GOT3 (cell line): ENCODE data around the gene CDC37L1.
"Not testable (repeated sequence)": the region's sequence is repeated elsewhere in the genome, so short reads cannot be mapped to it uniquely, and the experiment has no call there.

ENCODE experiments used
- DNase-seq: peaks from one replicate; lab custom pipeline; 2025; ENCODE audit warnings: mixed read lengths; lab: John Stamatoyannopoulos, UW

Gene CDC37L1

DNA sequence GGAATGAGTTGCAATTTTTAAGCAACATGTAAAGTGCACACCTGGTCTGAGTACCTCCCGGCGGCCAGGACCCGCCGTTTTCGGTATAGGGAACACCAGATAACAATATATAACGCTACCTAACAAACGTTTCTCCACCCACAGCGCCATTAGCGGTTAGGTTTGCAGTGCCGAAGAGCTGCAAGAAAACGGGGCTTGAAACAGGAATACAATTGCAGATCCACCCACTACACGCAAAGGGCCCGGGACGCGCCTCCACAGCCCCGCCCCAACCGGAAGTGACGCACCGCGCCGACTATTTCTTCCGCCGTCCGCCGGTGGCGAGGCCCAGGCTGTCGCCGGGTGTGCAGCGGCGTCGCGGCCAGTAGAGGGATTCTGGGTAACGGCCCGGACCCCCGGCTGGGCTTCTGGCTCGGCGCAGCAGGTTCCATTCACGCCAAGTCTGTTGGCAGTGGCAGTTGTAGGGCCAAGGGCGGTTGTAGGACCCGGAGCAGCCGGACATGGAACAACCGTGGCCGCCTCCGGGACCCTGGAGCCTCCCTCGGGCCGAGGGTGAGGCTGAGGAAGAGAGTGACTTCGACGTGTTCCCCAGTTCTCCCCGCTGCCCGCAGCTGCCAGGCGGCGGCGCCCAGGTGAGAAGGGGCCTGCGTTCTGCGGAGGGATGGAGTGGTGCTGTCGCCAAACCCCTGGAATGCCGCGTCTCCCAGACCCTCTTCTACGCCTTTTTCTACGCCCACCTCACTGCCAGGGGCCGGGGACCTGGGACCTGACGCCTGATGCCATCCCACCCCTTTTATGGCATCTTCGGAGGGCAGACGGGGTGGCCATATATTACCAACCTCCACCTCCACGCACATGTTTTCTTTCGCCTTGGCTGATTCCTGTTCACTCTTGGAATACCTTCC, at the start of gene CDC37L1:
TSS of gene CDC37L1 (plus strand) at position 302 of the 905 bp plus-strand sequence. CDS start at position 501, 199 bp downstream.
- DNase-seq, result peak; percentile 86

DNA sequence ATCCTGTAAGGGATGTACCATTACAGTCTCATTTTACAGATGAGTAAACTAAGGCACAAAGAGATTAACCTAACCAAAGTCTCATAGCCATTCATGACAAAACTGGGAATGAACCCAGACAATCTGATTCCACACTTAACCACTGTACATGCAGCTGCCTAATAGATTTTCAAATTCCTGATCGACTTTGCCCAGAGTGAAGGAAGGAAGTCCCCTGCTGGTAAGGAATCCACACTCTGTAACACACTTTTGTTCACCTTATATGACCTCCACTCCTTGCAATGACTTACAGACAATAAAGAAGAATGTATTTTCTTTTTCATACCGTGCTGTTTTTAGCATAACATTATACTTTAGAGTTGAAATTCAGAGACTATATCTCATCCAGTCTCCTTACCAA, 48.5 kb upstream of the CDC37L1 start:
- DNase-seq, result no peak

DNA sequence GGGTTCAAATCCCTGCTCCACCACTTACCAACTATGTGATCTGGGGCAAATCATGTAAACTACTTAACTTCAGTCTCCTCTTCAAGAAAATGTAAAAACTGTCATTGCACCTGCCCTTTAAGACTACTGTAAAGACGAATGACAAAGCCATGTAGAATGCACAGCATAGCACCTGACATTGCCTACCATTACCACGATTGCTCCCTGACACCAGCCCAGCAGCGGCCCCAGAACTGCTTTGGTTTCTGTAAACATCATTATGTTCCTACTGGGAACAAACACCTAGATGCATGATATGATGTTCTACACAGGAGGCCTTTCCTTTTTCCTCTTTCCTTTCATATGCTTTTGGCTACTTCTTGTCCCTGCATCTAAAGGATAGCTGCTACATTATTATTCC, 40.4 kb upstream of the CDC37L1 start:
- no peak for DNase-seq

DNA sequence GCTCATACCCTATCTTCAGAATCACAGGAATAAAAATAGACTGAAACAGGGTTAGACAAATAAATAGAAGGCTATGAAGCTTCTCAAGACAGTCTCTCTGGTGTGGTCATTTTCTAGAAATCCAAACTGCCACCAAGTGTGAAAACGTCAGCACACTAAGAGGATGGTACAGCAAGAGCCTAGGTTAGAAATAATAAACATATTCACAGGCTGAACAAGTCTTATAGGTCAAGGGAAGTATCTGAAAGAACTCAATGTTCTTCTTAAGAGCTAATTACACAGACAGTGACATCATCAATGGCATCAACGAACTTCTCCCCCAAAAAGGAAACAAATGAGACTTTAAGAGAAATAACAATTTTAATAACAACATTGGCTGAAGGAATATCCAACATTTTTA, 39.9 kb upstream of the CDC37L1 start:
- no peak for DNase-seq

DNA sequence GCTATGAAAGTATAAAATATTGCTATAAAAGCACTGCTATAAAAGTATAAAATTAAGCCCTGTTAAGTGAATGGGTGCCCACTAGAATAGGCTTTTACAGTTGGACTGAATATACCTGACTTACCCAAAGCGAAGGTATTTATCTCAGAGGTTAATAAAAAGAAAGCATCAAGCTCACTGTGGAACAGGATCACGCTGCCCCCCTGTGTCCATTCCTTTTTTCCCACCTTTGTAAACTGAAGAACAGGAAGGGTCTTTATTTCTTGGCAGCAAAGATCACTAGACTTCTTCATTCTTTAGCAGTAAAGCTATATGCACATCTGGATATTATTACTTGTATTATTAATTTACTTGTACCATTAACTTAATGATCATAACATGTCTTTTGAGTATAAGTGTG, 39.3 kb upstream of the CDC37L1 start:
- no peak for DNase-seq

DNA sequence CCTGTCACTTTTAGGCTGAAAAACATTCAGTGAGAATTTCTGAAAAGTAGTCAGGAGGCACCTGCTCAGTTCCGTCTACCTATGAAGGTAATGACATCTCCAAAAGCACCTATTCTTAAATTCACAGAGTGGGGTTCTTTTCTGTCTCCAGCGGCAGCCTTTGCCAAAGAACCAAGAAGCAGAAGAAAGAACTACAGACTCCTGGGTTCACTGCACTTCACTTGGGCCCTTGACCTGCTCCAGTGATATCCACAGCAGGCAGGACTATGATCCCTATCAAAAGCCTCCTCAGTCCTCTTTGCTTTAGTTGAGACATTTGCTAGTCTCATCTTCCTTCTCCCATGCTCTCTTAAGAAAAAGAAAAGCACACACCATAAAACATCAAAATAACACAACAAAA, 37.0 kb upstream of the CDC37L1 start:
- DNase-seq, result no peak

DNA sequence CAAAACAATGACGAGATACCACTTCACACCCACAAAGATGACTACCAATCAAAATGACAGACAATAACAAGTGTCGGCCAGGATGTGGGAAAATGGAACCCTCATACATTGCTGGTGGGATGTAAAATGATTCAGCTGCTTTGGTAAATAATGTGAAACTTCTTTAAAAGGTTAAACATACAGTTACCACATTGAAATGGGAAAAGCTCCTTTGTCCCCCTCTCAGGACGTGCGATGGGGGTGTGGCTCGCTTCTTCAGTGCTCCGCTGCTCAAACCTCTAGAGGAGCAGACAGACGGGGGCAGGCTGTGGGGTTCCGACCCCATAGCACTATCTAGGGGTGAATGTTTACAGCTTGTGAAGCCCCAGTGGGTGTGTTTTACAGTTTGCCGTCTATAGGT, 25.3 kb upstream of the CDC37L1 start:
- no peak for DNase-seq

DNA sequence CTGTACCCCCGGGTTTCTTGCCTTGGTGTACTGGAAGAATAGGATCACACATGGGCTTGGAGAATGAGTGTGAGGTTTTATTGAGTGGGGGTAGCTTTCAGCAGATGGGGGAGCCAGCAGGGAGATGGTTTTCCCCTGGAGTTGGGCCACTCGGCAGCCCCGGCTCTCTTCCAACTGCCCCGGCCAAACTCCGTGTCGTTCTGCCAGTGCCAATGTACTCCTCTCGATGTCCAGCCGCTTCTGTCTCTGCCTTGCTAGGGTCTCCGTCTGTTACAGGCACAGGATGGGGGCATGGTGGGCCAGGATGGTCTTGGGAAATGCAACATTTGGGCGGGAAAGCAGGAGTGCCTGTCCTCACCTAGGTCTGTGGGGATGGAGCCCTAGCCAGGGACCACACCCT, 24.8 kb upstream of the CDC37L1 start:
- no peak for DNase-seq

DNA sequence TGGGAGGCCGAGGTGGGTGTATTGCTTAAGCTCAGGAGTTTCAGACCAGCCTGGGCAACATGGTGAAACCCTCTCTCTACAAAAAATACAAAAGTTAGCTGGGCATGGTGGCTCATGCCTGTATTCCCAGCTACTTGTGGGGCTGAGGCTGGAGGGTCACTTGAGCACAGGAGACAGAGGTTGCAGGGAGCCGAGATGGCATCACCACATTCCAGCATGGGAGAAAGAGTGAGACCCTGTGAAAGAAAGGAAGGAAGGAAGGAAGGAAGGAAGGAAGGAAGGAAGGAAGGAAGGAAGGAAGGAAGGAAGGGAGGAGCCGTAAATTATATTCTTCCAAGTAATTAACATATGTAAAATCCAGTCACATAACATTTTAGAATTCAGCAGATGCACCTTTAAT, 23.2 kb upstream of the CDC37L1 start:
- not testable (repeated sequence) for DNase-seq

DNA sequence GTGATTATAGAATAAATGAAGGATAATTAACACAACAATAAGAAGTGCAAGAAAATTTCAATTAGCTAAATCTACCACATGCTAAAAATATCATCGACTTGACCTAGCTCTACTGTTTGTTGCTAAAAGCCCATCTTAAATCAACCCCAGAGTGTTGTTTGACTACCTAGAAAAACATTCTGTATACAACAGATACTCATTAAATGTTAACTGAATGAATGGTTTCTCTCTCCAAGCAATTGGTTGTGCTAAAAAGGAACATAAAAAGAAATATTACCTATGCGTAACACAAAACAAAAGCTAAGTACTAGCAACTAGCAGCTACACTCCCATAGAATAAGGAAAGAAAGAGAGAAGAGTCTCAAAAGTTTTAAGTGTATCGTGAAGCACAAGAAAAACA, 22.7 kb upstream of the CDC37L1 start:
- DNase-seq, result no peak

DNA sequence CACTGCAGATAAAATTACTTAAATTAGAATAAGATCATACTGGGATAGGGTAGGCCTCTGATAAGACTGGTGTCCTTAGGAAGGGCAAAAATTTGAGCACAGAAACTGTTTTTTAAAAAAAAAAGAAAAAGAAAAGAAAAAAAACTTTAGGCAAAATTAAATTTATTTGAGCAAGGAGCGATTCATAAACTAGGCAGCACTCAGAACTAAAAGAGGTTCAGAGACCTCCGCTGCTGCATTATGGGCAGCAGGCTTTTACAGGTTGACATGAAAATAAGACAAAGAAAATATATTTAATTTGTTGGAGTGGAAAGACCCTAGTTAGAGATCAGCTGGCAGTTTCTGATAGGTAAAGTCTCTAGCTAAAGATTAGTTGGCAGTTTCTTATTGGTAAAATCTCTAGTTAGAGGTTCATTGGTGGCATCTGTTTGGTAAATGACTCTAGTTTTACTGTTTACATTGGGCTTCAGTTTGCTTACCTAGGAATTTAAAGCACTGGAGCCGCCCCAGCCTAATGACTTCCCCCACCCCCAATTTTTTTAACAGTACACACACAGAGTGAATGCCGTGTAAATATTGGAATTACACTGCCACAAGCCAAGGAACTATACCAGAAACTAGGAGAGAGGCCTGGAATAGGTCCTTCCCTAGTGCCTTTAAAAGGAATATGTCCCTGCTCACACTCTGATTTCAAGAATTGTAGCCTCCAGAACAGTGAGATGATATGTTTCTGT, 21.8 kb upstream of the CDC37L1 start:
- DNase-seq, result no peak

DNA sequence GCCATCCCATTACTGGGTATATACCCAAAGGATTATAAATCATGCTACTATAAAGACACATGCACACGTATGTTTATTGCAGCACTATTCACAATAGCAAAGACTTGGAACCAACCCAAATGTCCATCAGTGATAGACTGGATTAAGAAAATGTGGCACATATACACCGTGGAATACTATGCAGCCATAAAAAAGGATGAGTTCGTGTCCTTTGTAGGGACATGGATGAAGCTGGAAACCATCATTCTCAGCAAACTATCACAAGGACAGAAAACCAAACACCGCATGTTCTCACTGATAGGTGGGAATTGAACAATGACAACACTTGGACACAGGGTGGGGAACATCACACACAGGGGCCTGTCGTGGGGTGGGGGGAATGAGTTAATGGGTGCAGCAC, 18.7 kb upstream of the CDC37L1 start:
- DNase-seq, result not testable (repeated sequence)

DNA sequence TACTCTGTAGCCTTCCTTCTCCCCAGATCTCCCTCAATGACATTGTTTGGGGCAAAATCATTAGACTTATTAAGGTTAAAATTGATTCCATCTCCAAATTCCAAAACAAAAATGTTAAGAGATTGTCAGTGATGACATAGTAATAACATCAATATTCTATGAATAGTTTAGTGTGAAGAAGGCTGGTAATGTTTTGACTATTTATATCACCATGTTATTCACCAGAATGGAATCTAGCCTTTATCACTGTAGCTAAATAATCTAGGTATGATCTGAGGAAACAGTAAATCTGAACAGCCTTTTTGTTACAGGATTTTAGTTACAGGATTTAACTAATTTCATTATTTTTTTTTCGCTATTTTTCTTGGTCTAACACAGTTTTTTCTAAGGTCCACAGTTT, 18.2 kb upstream of the CDC37L1 start:
- no peak for DNase-seq

DNA sequence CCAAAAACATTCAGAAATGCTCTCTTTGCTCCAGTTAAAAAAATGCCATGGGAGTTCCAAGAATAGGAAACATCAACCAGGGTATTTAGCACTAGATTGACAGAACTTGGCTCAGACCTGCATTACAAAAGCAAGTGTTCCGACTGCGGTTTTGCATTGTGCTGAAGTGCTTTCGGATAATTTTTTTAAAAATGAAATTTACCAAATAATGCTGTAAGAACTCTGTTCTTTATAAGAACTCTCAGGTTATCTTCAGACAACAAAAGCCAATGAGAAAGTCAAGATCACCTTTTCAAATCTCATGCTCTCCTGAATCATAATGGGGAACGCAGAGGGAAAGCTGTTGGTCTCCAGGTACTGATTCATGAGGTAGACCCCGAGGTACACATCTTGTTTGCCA, 17.8 kb upstream of the CDC37L1 start:
- DNase-seq, result no peak

DNA sequence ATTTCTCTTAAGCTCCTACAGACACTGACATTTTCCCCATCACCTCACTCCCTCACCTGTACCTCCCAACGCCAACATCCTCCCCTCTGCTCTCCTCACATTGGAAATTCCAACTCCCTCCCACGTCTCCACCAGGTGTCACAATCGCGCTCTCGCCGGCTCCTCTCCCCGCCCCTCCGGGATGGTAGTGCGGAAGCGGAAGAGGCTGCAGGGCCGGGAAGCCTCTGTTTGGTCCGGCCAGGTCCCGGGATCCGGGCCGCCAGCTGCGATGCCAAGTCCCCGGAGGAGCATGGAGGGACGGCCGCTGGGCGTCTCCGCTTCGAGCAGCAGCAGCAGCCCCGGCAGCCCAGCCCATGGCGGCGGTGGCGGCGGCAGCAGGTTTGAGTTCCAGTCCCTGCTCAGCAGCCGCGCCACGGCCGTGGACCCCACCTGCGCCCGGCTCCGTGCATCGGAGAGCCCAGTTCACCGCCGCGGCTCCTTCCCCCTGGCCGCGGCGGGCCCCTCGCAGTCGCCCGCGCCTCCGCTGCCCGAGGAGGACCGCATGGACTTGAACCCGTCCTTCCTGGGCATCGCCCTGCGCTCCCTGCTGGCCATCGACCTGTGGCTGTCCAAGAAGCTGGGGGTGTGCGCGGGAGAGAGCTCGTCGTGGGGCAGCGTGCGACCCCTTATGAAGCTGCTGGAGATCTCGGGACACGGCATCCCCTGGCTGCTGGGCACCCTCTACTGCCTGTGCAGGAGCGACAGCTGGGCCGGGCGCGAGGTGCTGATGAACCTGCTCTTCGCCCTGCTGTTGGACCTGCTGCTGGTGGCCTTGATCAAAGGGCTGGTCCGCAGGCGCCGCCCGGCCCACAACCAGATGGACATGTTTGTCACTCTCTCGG, 17.0 kb upstream of the CDC37L1 start, which contains the start of gene PLPP6:
TSS of gene PLPP6 (plus strand) at position 187 of the 881 bp plus-strand sequence. CDS start at position 269, 82 bp downstream.
- DNase-seq, result peak; percentile 5

DNA sequence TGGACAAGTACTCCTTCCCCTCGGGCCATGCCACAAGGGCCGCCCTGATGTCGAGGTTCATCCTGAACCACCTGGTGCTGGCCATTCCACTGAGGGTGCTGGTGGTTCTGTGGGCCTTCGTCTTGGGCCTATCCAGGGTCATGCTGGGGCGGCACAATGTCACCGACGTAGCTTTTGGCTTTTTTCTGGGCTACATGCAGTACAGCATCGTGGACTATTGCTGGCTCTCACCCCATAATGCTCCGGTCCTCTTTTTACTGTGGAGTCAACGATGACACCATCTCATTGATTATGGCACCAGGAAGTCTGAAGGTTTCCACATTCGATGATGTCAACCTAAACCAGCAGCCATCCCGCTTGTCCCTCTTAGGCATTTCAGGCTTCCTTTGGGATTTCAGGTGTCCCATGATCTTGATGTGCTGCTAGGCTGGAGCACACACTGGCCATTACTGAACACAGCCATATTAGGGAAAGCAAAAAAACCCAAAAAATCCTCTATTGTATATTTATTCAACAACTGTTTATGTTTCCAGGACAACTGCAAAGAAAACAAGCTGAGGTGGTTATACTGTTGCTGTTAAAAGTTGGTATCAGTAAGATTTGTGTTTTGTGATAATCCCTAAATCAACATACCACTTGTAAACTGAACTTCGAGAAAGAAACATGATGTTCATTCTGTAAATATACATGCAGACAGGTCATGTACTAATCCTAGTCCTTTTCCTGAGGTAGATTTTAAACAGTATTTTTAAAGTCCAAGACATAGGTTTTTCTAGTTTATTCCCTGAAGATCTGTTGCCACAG, 16.2 kb upstream of the CDC37L1 start:
- DNase-seq, result no peak

DNA sequence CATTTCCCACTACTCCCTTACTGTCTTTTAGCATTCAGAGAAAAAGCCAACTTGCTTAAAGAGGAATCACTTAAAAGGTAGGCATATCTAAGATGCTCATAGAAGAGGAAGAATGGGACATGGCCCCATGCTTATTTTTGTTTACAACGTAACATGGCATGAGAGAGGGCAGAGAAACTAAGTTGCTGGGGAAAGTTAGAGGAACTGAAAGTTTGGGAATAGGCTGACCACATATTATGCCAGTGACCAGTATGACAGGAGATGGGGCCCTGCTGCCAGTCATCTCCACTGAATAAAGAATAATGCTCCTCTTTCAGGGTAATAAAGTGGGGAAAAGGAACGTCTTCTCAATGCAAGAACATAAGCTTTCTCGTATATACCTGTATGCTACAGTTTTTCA, 15.4 kb upstream of the CDC37L1 start:
- no peak for DNase-seq

DNA sequence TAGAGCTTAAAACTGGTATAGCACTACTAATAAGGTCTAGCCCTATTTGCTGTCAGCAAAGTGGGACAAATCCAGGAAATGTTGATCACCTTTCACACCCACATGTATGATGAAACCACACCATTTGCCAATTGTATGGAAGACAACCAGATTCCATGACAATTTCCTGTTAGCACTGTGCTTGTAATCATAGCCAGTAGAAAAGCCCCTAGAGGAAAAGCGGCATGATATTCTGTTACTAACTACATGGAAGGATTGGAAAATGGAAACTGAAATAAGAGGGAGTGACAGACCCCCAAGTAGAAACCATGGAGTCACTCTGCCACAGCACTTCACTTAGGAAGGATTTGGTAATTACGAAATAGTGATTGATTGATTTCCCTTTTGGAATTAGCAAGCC, 14.0 kb upstream of the CDC37L1 start:
- no peak for DNase-seq

DNA sequence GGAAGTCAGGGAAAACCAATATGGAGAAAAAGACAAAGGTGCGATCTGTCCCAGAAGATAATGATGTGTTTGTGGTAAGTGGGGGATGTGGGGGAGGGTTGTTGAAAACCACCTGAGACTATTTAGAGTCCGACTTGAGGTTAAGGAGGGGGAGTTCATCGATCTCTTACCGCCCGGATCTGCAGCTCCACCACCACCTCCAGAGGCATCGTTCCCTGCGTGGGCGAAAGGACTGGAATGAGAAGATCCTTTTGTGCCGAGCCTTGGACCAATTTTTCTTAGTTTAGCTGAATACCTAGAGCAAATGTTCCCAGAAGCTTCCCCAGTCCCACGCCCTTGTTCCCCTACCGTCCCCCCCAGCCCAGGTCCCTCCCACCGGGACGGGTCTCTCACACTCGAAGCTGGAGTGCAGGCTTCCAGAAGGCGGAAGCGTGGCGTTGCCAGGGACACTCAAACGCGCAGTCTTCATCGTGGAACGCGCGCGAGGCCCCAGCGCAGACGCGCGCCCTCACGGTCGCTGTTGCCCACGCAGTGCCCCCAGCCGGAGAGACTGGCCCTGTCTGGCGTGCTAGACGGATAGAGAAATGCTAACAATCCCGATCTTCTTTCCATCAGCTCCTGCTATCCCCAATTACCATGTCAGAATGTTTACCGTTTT, 13.2 kb upstream of the CDC37L1 start, which contains the start of gene SPATA6L:
TSS of gene SPATA6L (minus strand) at position 439 of the 658 bp plus-strand sequence. CDS start at position 209, 230 bp downstream.
- no peak for DNase-seq

DNA sequence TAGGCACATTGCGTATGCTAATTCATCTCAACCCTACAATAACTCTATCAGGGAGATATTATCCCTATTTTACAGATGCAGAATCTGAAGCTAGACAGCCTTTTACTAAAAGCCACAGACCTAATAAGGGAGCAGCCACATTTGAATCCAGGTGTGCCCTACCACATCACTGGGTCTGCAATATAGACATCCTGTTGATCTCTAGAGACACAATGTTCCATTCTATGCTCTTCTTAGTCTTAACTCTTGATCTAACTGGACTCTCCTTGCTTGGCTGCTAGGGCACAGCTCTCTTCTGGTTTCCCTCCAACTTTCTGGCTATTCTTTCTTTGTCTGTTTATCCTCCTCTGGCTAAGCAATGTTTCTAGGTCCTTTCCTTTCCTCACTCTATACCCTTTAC, 11.7 kb upstream of the CDC37L1 start:
- DNase-seq, result no peak

DNA sequence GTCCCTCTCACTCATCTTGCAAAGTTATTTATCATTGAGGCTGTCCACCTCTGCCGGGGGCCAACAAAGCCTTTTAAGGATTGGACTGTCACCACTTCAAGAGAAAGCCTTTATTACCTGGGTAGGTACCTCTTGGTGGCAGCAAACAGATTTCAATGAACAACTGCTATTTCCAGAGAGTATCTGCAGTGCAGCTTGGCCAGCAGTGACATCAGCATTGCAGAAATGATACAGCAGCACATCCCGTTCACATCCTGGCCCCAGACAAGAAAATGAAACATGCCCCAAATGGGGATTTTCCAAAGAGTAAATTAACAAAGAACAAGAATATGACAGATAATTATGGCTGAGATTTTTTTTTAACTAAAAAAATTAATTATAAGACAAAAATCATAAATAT, 10.8 kb upstream of the CDC37L1 start:
- no peak for DNase-seq
